ENCODE data around the gene TTI1. TPM values are rescaled to one million over a fixed set of nuclear protein-coding genes. Genes with fewer than 3 reads are reported as not detected.

The TTI1 gene
- total and polyA plus RNA-seq, 2 of the 13 experiments (the other 11 are each of a cell fraction or from before 2014, with no cell fraction given) = 22.9 to 39.8 TPM

- TF ChIP-seq ZNF589 (CRISPR knock-in tag; conservative IDR thresholded peaks at IDR 0.05) (peak; percentile 68), FOXP1 (IDR thresholded peaks at IDR 0.05) (no peak), FOXP1 (CRISPR knock-in tag; IDR thresholded peaks at IDR 0.05) (no peak; the same call in 1 of the 2 replicates), ZSCAN29 (CRISPR knock-in tag; conservative IDR thresholded peaks at IDR 0.05) (0 out of 2 replicates have a peak, but pooled peaks have one; percentile 51), EHMT2 (IDR thresholded peaks at IDR 0.05; ENCODE audit: borderline replicate concordance, low read depth, low read length) (no peak; the same call in 1 of the 2 replicates), THAP11 (CRISPR knock-in tag; IDR thresholded peaks at IDR 0.05) (peak; percentile 95), SP5 (CRISPR knock-in tag; IDR thresholded peaks at IDR 0.05; ENCODE audit: borderline replicate concordance, low read depth) (peak; percentile 56; the same call in 1 of the 2 replicates), ZEB1 (IDR thresholded peaks at IDR 0.05; ENCODE audit: insufficient replicate concordance, low read depth) (no peak), BRD4 (CRISPR knock-in tag; IDR thresholded peaks at IDR 0.05) (peak; percentile 96), SMC3 (IDR thresholded peaks at IDR 0.05; ENCODE audit: low read length) (no peak), CBFB (CRISPR knock-in tag; IDR thresholded peaks at IDR 0.05) (peak; percentile 87), ZNF512 (CRISPR knock-in tag; IDR thresholded peaks at IDR 0.05) (no peak), IRF1 (CRISPR knock-in tag; IDR thresholded peaks at IDR 0.05; ENCODE audit: low read depth) (peak; percentile 21), PRPF4 (IDR thresholded peaks at IDR 0.05; ENCODE audit: low read depth, low read length, poor library complexity, severe bottlenecking) (no peak)
- TF ChIP-seq, protein P1, sequence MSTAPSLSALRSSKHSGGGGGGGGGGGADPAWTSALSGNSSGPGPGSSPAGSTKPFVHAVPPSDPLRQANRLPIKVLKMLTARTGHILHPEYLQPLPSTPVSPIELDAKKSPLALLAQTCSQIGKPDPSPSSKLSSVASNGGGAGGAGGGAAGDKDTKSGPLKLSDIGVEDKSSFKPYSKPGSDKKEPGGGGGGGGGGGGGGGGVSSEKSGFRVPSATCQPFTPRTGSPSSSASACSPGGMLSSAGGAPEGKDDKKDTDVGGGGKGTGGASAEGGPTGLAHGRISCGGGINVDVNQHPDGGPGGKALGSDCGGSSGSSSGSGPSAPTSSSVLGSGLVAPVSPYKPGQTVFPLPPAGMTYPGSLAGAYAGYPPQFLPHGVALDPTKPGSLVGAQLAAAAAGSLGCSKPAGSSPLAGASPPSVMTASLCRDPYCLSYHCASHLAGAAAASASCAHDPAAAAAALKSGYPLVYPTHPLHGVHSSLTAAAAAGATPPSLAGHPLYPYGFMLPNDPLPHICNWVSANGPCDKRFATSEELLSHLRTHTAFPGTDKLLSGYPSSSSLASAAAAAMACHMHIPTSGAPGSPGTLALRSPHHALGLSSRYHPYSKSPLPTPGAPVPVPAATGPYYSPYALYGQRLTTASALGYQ (CRISPR knock-in tag; IDR thresholded peaks at IDR 0.05) = peak; percentile 73; the same call in 1 of the 2 replicates
- TF ChIP-seq, protein P2, sequence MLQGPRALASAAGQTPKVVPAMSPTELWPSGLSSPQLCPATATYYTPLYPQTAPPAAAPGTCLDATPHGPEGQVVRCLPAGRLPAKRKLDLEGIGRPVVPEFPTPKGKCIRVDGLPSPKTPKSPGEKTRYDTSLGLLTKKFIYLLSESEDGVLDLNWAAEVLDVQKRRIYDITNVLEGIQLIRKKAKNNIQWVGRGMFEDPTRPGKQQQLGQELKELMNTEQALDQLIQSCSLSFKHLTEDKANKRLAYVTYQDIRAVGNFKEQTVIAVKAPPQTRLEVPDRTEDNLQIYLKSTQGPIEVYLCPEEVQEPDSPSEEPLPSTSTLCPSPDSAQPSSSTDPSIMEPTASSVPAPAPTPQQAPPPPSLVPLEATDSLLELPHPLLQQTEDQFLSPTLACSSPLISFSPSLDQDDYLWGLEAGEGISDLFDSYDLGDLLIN (CRISPR knock-in tag; IDR thresholded peaks at IDR 0.05; ENCODE audit: borderline replicate concordance) = peak; percentile 92
- TF ChIP-seq, protein P3, sequence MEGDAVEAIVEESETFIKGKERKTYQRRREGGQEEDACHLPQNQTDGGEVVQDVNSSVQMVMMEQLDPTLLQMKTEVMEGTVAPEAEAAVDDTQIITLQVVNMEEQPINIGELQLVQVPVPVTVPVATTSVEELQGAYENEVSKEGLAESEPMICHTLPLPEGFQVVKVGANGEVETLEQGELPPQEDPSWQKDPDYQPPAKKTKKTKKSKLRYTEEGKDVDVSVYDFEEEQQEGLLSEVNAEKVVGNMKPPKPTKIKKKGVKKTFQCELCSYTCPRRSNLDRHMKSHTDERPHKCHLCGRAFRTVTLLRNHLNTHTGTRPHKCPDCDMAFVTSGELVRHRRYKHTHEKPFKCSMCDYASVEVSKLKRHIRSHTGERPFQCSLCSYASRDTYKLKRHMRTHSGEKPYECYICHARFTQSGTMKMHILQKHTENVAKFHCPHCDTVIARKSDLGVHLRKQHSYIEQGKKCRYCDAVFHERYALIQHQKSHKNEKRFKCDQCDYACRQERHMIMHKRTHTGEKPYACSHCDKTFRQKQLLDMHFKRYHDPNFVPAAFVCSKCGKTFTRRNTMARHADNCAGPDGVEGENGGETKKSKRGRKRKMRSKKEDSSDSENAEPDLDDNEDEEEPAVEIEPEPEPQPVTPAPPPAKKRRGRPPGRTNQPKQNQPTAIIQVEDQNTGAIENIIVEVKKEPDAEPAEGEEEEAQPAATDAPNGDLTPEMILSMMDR (CRISPR knock-in tag; IDR thresholded peaks at IDR 0.05) = peak; percentile 43
Observed at GRCh38 chr20:38033330-38034107, at the start of gene TTI1, which contains the start of gene RPRD1B (continued).

Data from HepG2 (cell line).